Measurements from ENCODE around the gene PDE3B. TPM values are rescaled to one million over a fixed set of nuclear protein-coding genes. Genes with fewer than 3 reads are reported as not detected.
"Not testable (repeated sequence)": the region's sequence is repeated elsewhere in the genome, so short reads cannot be mapped to it uniquely, and the experiment has no call there.

Gene PDE3B
- total RNA-seq, 1 donor from 2014 or later, result 12.3 TPM

GRCh38 chr11:14676068-14676467 is 32.5 kb downstream of the PDE3B start:
- no peak for DNase-seq (ENCODE audit: low spot score)

- no peak for DNase-seq (ENCODE audit: low spot score)
Measured at GRCh38 chr11:14677146-14677545, 33.5 kb downstream of the PDE3B start.

GRCh38 chr11:14678350-14678749 is 34.7 kb downstream of the PDE3B start:
- DNase-seq (ENCODE audit: low spot score), result no peak

- no peak for DNase-seq (ENCODE audit: low spot score)
Measured at GRCh38 chr11:14679662-14680061, 36.1 kb downstream of the PDE3B start.

- not testable (repeated sequence) for DNase-seq (ENCODE audit: low spot score)
Measured at GRCh38 chr11:14684234-14684915, 40.8 kb downstream of the PDE3B start.

GRCh38 chr11:14687456-14687855 is 43.9 kb downstream of the PDE3B start:
- DNase-seq (ENCODE audit: low spot score), result no peak

- no peak for DNase-seq (ENCODE audit: low spot score)
Measured at GRCh38 chr11:14687943-14688627, 44.5 kb downstream of the PDE3B start.

- DNase-seq (ENCODE audit: low spot score), result not testable (repeated sequence)
Measured at GRCh38 chr11:14695656-14696055, 52.1 kb downstream of the PDE3B start.

- DNase-seq (ENCODE audit: low spot score), result no peak
Measured at GRCh38 chr11:14698771-14699170, 55.2 kb downstream of the PDE3B start.

GRCh38 chr11:14700593-14700992 is 57.0 kb downstream of the PDE3B start:
- DNase-seq (ENCODE audit: low spot score), result no peak

- DNase-seq (ENCODE audit: low spot score), result no peak
Measured at GRCh38 chr11:14702760-14703159, 59.2 kb downstream of the PDE3B start.

GRCh38 chr11:14703731-14704130 is 60.1 kb downstream of the PDE3B start:
- no peak for DNase-seq (ENCODE audit: low spot score)

GRCh38 chr11:14705067-14705466 is 61.5 kb downstream of the PDE3B start:
- no peak for DNase-seq (ENCODE audit: low spot score)

- DNase-seq (ENCODE audit: low spot score), result peak; percentile 8
Measured at GRCh38 chr11:14713496-14714244, 70.1 kb downstream of the PDE3B start.

- DNase-seq (ENCODE audit: low spot score), result not testable (repeated sequence)
Measured at GRCh38 chr11:14715669-14716068, 72.1 kb downstream of the PDE3B start.

- DNase-seq (ENCODE audit: low spot score), result peak; percentile 66
Measured at GRCh38 chr11:14722496-14722895, 78.9 kb downstream of the PDE3B start.

GRCh38 chr11:14725150-14725549 is 81.5 kb downstream of the PDE3B start:
- no peak for DNase-seq (ENCODE audit: low spot score)

- no peak for DNase-seq (ENCODE audit: low spot score)
Measured at GRCh38 chr11:14727215-14727614, 83.6 kb downstream of the PDE3B start.

GRCh38 chr11:14727746-14728145 is 84.1 kb downstream of the PDE3B start:
- peak; percentile 65 for DNase-seq (ENCODE audit: low spot score)

- DNase-seq (ENCODE audit: low spot score), result not testable (repeated sequence)
Measured at GRCh38 chr11:14740539-14740938, 96.9 kb downstream of the PDE3B start.

- DNase-seq (ENCODE audit: low spot score), result no peak
Measured at GRCh38 chr11:14741195-14741594, 97.6 kb downstream of the PDE3B start.

- no peak for DNase-seq (ENCODE audit: low spot score)
Measured at GRCh38 chr11:14742849-14743559, 99.4 kb downstream of the PDE3B start.

All from umbilical cord (tissue), 2 donors.